ENCODE data around the gene ANKRD49. TPM values are rescaled to one million over a fixed set of nuclear protein-coding genes. Genes with fewer than 3 reads are reported as not detected.

The ANKRD49 gene
- total RNA-seq, 1 donor from 2014 or later, result 5.7 TPM

GRCh38 chr11:94536386-94536785 lies 42.6 kb downstream of the ANKRD49 start:
- H3K27ac ChIP-seq (ENCODE audit: low read depth, low read length), result no peak overlapping the region
- H3K4me3 ChIP-seq (ENCODE audit: low read length in 3 of 3), result no peak overlapping the region
- no peak overlapping the region for H3K9ac ChIP-seq (ENCODE audit: low read depth in 1 of 3, low read length in 3 of 3)
- no peaks in the 10 kb centered on the region for H3K4me1 ChIP-seq (ENCODE audit: control insufficient read depth in 3 of 3, insufficient read depth in 3 of 3, low read length in 3 of 3)
- peaks cover 0 to 2% (median 0%) of the 10 kb centered on the region in 3 donors for H3K27me3 ChIP-seq (ENCODE audit: control insufficient read depth in 3 of 3, insufficient read depth in 3 of 3, low read length in 3 of 3)
- no peaks in the 10 kb centered on the region for H3K9me3 ChIP-seq (ENCODE audit: control insufficient read depth in 3 of 3, low read length in 3 of 3)
- no peaks in the 10 kb centered on the region for H3K36me3 ChIP-seq (ENCODE audit: control insufficient read depth in 3 of 3, insufficient read depth in 3 of 3, low read length in 3 of 3)

GRCh38 chr11:94537031-94537600 lies 43.3 kb downstream of the ANKRD49 start:
- H3K9ac ChIP-seq (ENCODE audit: low read depth in 1 of 3, low read length in 3 of 3), result no peak overlapping the region
- H3K27me3 ChIP-seq (ENCODE audit: control insufficient read depth in 3 of 3, insufficient read depth in 3 of 3, low read length in 3 of 3), result peaks cover 0 to 2% (median 0%) of the 10 kb centered on the region in 3 donors
- H3K27ac ChIP-seq (ENCODE audit: low read depth, low read length), result no peak overlapping the region
- no peak overlapping the region for H3K4me3 ChIP-seq (ENCODE audit: low read length in 3 of 3)
- no peaks in the 10 kb centered on the region for H3K9me3 ChIP-seq (ENCODE audit: control insufficient read depth in 3 of 3, low read length in 3 of 3)
- H3K36me3 ChIP-seq (ENCODE audit: control insufficient read depth in 3 of 3, insufficient read depth in 3 of 3, low read length in 3 of 3), result no peaks in the 10 kb centered on the region
- H3K4me1 ChIP-seq (ENCODE audit: control insufficient read depth in 3 of 3, insufficient read depth in 3 of 3, low read length in 3 of 3), result no peaks in the 10 kb centered on the region

- peaks cover 0 to 5% (median under 1%) of the 10 kb centered on the region in 3 donors for H3K4me1 ChIP-seq (ENCODE audit: control insufficient read depth in 3 of 3, insufficient read depth in 3 of 3, low read length in 3 of 3)
- no peaks in the 10 kb centered on the region for H3K9me3 ChIP-seq (ENCODE audit: control insufficient read depth in 3 of 3, low read length in 3 of 3)
- H3K27me3 ChIP-seq (ENCODE audit: control insufficient read depth in 3 of 3, insufficient read depth in 3 of 3, low read length in 3 of 3), result peaks cover 0 to 2% (median 0%) of the 10 kb centered on the region in 3 donors
- H3K27ac ChIP-seq (ENCODE audit: low read depth, low read length), result no peak overlapping the region
- no peak overlapping the region for H3K4me3 ChIP-seq (ENCODE audit: low read length in 3 of 3)
- H3K36me3 ChIP-seq (ENCODE audit: control insufficient read depth in 3 of 3, insufficient read depth in 3 of 3, low read length in 3 of 3), result no peaks in the 10 kb centered on the region
- no peak overlapping the region for H3K9ac ChIP-seq (ENCODE audit: low read depth in 1 of 3, low read length in 3 of 3)
Observed at GRCh38 chr11:94539420-94539819, 45.6 kb downstream of the ANKRD49 start.

- no peaks in the 10 kb centered on the region for H3K27me3 ChIP-seq (ENCODE audit: control insufficient read depth in 3 of 3, insufficient read depth in 3 of 3, low read length in 3 of 3)
- H3K36me3 ChIP-seq (ENCODE audit: control insufficient read depth in 3 of 3, insufficient read depth in 3 of 3, low read length in 3 of 3), result no peaks in the 10 kb centered on the region
- peaks cover 5 to 16% (median 7%) of the 10 kb centered on the region in 3 donors for H3K4me1 ChIP-seq (ENCODE audit: control insufficient read depth in 3 of 3, insufficient read depth in 3 of 3, low read length in 3 of 3)
- peak within 1 kb of the TSS; percentile 70 to 82 (median 80) for H3K4me3 ChIP-seq (ENCODE audit: low read length in 3 of 3)
- peak within 1 kb of the TSS; percentile 79 to 89 (median 87) for H3K9ac ChIP-seq (ENCODE audit: low read depth in 1 of 3, low read length in 3 of 3)
- peak within 1 kb of the TSS; percentile 93 for H3K27ac ChIP-seq (ENCODE audit: low read depth, low read length)
- no peaks in the 10 kb centered on the region for H3K9me3 ChIP-seq (ENCODE audit: control insufficient read depth in 3 of 3, low read length in 3 of 3)
Observed at GRCh38 chr11:94543695-94544645, 50.2 kb downstream of the ANKRD49 start, which contains the start of gene FUT4. TSS of gene FUT4 (plus strand) at chr11:94543921. CDS start at chr11:94544134, 213 bp downstream.

- Histone ChIP-seq H3K4me1 (ENCODE audit: control insufficient read depth in 3 of 3, insufficient read depth in 3 of 3, low read length in 3 of 3) (peaks cover 5 to 16% (median 7%) of the 10 kb centered on the region in 3 donors), H3K27me3 (ENCODE audit: control insufficient read depth in 3 of 3, insufficient read depth in 3 of 3, low read length in 3 of 3) (no peaks in the 10 kb centered on the region), H3K27ac (ENCODE audit: low read depth, low read length) (peak overlapping the region; percentile 93), H3K9ac (ENCODE audit: low read depth in 1 of 3, low read length in 3 of 3) (peak overlapping the region; percentile 57 to 87 (median 79)), H3K9me3 (ENCODE audit: control insufficient read depth in 3 of 3, low read length in 3 of 3) (no peaks in the 10 kb centered on the region), H3K4me3 (ENCODE audit: low read length in 3 of 3) (peak overlapping the region; percentile 54 to 82 (median 80)), H3K36me3 (ENCODE audit: control insufficient read depth in 3 of 3, insufficient read depth in 3 of 3, low read length in 3 of 3) (no peaks in the 10 kb centered on the region)
Observed at GRCh38 chr11:94544646-94545263, 51.0 kb downstream of the ANKRD49 start.

- Histone ChIP-seq H3K9ac (ENCODE audit: low read depth in 1 of 3, low read length in 3 of 3) (peak overlapping the region in 1 of 3 donors; percentile 87), H3K4me3 (ENCODE audit: low read length in 3 of 3) (peak overlapping the region; percentile 54 to 82 (median 80)), H3K27me3 (ENCODE audit: control insufficient read depth in 3 of 3, insufficient read depth in 3 of 3, low read length in 3 of 3) (no peaks in the 10 kb centered on the region), H3K9me3 (ENCODE audit: control insufficient read depth in 3 of 3, low read length in 3 of 3) (no peaks in the 10 kb centered on the region), H3K27ac (ENCODE audit: low read depth, low read length) (no peak overlapping the region), H3K4me1 (ENCODE audit: control insufficient read depth in 3 of 3, insufficient read depth in 3 of 3, low read length in 3 of 3) (peaks cover 5 to 16% (median 7%) of the 10 kb centered on the region in 3 donors), H3K36me3 (ENCODE audit: control insufficient read depth in 3 of 3, insufficient read depth in 3 of 3, low read length in 3 of 3) (no peaks in the 10 kb centered on the region)
Observed at GRCh38 chr11:94545264-94546161, 51.7 kb downstream of the ANKRD49 start.

- Histone ChIP-seq H3K27me3 (ENCODE audit: control insufficient read depth in 3 of 3, insufficient read depth in 3 of 3, low read length in 3 of 3) (no peaks in the 10 kb centered on the region), H3K27ac (ENCODE audit: low read depth, low read length) (no peak overlapping the region), H3K36me3 (ENCODE audit: control insufficient read depth in 3 of 3, insufficient read depth in 3 of 3, low read length in 3 of 3) (no peaks in the 10 kb centered on the region), H3K9ac (ENCODE audit: low read depth in 1 of 3, low read length in 3 of 3) (no peak overlapping the region), H3K9me3 (ENCODE audit: control insufficient read depth in 3 of 3, low read length in 3 of 3) (no peaks in the 10 kb centered on the region), H3K4me1 (ENCODE audit: control insufficient read depth in 3 of 3, insufficient read depth in 3 of 3, low read length in 3 of 3) (peaks cover 5 to 16% (median 7%) of the 10 kb centered on the region in 3 donors), H3K4me3 (ENCODE audit: low read length in 3 of 3) (peak overlapping the region in 2 of 3 donors; percentile 5 to 9)
Observed at GRCh38 chr11:94546162-94546470, 52.3 kb downstream of the ANKRD49 start.

GRCh38 chr11:94546886-94547285 lies 53.1 kb downstream of the ANKRD49 start:
- H3K4me1 ChIP-seq (ENCODE audit: control insufficient read depth in 3 of 3, insufficient read depth in 3 of 3, low read length in 3 of 3), result peaks cover 5 to 16% (median 7%) of the 10 kb centered on the region in 3 donors
- no peak overlapping the region for H3K9ac ChIP-seq (ENCODE audit: low read depth in 1 of 3, low read length in 3 of 3)
- peak overlapping the region in 1 of 3 donors; percentile 2 for H3K4me3 ChIP-seq (ENCODE audit: low read length in 3 of 3)
- no peaks in the 10 kb centered on the region for H3K27me3 ChIP-seq (ENCODE audit: control insufficient read depth in 3 of 3, insufficient read depth in 3 of 3, low read length in 3 of 3)
- H3K27ac ChIP-seq (ENCODE audit: low read depth, low read length), result no peak overlapping the region
- H3K9me3 ChIP-seq (ENCODE audit: control insufficient read depth in 3 of 3, low read length in 3 of 3), result no peaks in the 10 kb centered on the region
- H3K36me3 ChIP-seq (ENCODE audit: control insufficient read depth in 3 of 3, insufficient read depth in 3 of 3, low read length in 3 of 3), result no peaks in the 10 kb centered on the region

- Histone ChIP-seq H3K36me3 (ENCODE audit: control insufficient read depth in 3 of 3, insufficient read depth in 3 of 3, low read length in 3 of 3) (no peaks in the 10 kb centered on the region), H3K27ac (ENCODE audit: low read depth, low read length) (no peak overlapping the region), H3K4me3 (ENCODE audit: low read length in 3 of 3) (no peak overlapping the region), H3K9ac (ENCODE audit: low read depth in 1 of 3, low read length in 3 of 3) (no peak overlapping the region), H3K27me3 (ENCODE audit: control insufficient read depth in 3 of 3, insufficient read depth in 3 of 3, low read length in 3 of 3) (no peaks in the 10 kb centered on the region), H3K4me1 (ENCODE audit: control insufficient read depth in 3 of 3, insufficient read depth in 3 of 3, low read length in 3 of 3) (peaks cover 0 to 16% (median 7%) of the 10 kb centered on the region in 3 donors), H3K9me3 (ENCODE audit: control insufficient read depth in 3 of 3, low read length in 3 of 3) (no peaks in the 10 kb centered on the region)
Observed at GRCh38 chr11:94549146-94549545, 55.4 kb downstream of the ANKRD49 start.

All from skeletal muscle tissue (tissue), 4 donors.